GF-D8 (cell line): ENCODE measurements around the gene WDR48.
A peak's percentile ranks its signal among the peaks of the same experiment; 100 is the strongest.

Experiments
- DNase-seq: peaks from one replicate; lab custom pipeline; 2025; lab: John Stamatoyannopoulos, UW

WDR48 gene

GRCh38 chr3:39064646-39065045, 12.8 kb downstream of the WDR48 start:
- no peak for DNase-seq

DNA sequence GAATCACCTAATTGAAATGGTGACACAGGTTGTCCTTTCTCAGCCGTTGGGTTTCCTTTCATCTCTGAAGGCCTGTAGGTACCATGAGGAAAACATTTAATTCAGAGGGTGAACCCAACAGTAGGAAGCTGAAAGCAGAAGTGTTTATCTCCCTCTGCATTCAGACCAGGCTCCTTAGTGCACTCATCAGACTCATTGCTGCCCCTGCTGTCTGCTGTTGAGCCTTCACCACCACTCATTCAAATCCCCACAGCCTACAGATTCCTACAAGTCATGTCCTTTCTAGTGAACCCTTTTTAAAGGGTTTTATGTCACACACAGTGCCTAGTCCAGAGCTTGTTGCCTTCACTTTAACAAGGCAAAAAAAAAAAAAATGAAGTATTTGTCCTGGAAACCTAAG, 13.4 kb downstream of the WDR48 start:
- peak; percentile 63 for DNase-seq

DNA sequence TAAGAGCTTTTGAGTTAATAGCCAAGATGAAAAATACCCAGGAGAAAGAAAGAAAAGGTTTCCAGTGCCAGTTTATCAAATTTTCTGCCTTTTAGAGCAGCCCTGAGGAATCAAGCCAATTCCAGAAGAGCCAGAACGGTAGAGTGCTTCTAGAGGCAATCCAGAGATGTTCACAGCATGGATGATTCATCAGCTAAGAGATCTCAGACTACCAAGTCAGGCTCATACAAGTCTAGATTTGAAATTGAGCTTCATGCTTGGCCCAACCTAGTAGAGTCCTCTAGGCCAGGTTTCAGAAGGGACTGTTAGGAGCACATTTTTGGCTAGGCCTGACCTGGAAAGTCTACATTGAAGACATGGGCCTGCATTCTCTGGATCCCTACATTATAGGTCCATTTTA, 15.5 kb downstream of the WDR48 start:
- no peak for DNase-seq

DNA sequence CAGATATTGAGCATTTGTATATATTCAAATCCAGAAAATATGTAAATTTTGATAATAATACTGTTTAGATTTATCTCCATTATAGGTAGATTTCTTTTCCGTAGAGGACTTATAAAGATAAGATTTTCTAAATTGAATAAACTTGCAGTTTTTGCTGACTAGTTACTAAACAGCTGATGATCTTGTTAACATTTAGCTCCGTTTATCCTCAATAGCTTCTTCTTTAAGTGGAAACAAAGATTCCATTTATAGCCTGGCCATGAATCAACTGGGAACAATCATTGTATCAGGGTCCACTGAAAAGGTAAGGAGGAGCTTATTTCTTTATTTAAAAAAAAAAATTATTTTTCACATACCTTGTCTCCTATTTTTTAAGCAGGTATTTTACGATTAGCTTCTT, 16.7 kb downstream of the WDR48 start:
- no peak for DNase-seq

DNA sequence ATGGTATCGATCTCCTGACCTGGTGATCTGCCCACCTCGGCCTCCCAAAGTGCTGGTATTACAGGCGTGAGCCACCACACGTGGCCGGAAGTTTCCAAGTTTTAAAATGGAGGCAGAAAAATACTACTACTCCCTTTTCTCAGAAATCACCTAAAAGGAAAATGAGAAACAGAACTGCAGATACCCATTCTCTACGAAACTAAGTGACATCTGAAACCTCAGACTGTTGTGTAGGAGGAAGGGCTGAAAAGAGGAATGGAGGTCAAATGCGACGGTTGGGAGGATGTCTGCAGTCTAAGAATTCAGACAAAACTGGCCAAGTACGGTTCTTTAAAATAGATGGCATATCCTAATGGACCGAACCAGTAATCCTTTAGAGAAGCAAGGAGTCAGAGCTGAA, 24.1 kb downstream of the WDR48 start:
- no peak for DNase-seq

- DNase-seq: no peak
These were observed 27.7 kb downstream of the WDR48 start for GRCh38 chr3:39079530-39079929.

- DNase-seq: no peak
These were observed 28.2 kb downstream of the WDR48 start for GRCh38 chr3:39080026-39080425.

GRCh38 chr3:39082666-39083313, 31.0 kb downstream of the WDR48 start:
- DNase-seq: no peak

DNA sequence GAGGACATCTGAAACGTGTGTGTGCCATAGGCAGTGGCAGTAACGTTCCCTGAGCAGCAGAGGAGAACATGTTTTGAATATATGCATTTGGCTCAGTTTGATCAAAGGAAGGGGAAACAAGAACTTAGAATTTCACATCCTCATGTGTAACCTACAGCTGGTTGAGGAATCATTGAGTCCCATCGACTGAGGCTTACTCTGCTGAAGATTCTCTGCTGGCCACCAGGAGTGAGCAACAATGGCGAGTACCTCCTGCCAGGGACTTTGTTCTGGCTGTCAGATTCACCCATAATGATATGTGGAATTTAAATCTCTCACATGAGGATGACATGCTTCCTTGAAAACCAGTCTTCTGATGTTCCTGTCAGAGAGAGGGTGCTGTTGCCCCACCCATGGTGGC, 34.3 kb downstream of the WDR48 start:
- DNase-seq: no peak

- DNase-seq: no peak
These were observed 36.6 kb downstream of the WDR48 start for GRCh38 chr3:39088456-39088855.

DNA sequence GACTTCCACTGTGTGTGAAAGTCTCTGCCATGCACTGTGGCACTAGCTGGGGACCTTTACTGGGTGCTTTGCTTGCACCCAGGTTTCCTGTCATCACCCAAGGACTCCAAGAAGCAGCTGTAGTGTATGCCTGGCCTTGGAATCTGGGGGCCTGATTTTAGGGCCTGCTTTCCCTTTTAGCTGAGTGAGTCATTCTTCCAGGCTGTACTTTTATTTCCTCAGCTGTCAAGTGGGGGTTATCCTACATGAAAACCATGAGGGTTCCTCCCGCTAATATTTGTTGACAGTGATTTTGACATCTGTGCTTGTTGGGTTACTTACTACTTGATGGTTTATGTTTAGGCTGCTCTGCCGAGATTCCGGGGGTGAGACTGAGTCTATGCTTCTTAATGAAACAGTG, 37.1 kb downstream of the WDR48 start:
- DNase-seq: no peak

- DNase-seq: no peak
These were observed 39.1 kb downstream of the WDR48 start for GRCh38 chr3:39090922-39091321.

GRCh38 chr3:39094851-39095677, 43.2 kb downstream of the WDR48 start:
- no peak for DNase-seq

- no peak for DNase-seq
These were observed 44.0 kb downstream of the WDR48 start for GRCh38 chr3:39095778-39096177.

- DNase-seq: no peak
These were observed 45.0 kb downstream of the WDR48 start for GRCh38 chr3:39096775-39097174.

DNA sequence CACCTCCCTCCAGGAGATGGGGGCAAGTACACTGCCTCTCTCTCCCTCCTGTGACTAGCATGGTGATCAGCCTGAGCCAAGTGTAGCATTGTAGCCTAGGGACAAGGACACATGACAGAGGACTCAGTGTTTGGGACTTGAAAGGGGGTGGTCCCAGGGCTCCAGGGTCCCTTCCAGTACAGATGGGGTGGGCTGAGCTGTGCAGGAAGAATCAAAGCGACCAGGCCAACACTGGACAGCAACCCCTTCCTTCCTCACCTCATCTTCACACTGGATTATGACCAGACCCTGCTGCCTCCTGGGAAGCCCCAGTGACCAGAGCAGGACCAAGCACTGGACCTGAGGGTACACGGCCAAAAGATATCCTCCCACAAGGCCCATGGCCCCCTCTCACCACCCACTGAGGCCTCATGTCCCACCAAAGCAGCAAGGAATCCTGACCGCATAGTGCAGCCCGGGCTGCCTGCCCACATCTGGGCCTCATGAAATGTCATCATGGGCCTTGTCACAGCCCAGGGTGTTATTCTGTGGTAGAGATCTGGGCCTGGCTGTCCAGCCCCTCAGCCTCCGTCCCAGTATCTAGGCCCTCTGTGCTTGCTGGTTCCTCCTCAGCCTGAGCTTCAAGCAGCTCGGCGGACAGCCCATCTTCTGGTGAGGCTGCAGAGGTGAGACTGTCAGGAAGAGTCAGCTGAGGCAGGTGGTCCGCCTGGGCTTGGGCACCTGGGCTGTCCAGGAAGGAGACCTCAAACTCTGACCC, 46.1 kb downstream of the WDR48 start:
- no peak for DNase-seq

- no peak for DNase-seq
These were observed 46.7 kb downstream of the WDR48 start for GRCh38 chr3:39098473-39099000.

- no peak for DNase-seq
These were observed 47.4 kb downstream of the WDR48 start for GRCh38 chr3:39099242-39099641.

DNA sequence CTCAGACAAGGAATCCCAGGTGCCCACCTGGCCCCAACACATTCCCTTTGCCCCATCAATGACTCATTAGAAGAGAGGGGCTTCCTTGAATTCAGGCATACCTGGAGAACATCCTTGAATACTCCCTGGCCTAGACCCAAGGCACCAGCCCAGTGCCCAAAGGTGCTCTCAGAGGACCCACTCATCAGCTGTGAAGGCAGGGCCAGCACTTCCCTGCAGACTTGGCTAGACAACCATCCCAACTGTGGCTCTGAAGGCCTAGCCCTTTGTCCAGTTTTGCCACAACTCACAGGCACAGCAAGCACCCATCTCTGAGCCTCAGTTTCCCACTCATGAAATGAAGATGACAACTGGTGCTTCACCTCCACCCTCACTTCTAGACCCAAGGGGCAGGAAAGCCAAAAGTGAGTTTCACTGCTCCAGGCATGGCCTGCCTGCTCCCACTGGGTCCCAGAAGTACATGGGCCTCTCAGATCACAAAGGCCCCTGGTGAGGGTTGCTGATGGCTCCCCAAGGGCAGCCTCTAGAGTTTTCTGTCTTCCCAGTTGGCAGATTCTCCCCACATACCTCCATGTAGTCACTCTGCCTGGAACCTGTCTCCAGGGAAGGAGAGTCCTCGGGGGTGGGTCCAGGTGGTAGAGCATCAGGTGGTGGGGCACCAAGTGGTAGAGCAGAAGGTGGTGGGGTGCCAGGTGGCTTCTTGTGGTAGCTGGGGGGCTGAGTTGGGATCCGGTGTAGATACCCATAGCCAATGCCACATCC, 48.1 kb downstream of the WDR48 start:
- no peak for DNase-seq

- DNase-seq: no peak
These were observed 48.7 kb downstream of the WDR48 start for GRCh38 chr3:39100500-39100886.

DNA sequence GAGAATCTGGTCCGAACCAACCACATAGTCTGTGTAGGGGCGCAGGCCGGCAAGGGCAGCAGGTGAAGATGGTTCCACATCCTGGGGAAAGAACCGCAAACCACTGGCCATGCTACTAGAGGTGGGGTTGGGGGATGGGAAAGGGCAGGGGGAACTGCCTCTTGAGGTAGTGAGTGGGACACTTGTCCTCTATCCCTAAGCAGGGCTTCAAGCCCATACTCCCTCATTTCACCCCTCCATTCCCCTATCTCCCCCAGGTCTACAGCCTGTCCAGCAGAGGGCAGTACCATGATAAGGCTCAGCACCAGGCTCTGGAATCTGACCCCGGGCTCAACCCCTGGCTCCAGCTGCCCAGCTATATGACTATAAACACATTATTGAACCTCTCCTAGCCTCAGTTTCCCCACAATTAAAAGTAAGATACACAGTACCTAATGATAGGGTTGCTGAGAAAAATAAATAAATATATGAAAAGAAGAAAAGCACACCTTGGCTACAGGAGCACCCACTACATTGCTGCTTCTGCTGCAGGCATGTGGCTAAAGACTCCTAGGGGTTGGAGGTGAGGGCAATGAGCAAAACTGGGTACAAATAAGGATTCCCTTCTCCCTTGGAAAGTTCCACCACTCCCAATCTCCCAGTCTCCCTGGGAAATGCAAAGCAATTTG, 49.3 kb downstream of the WDR48 start:
- DNase-seq: no peak
